IPS DF 4.7 (cell line): ENCODE data around the gene ABCD1.

Experiments used
- DNase-seq: peaks from one replicate; pipeline ENCODE4 v3.0.0-alpha.2; 2013; ENCODE audit warnings: low spot score; ENCODE audit errors: extremely low read depth

The ABCD1 gene

GRCh38 chrX:153791104-153791852, 66.6 kb downstream of the ABCD1 start:
- no peak for DNase-seq

- no peak for DNase-seq
These were observed 67.7 kb downstream of the ABCD1 start for GRCh38 chrX:153792368-153792767.

- no peak for DNase-seq
These were observed 68.6 kb downstream of the ABCD1 start for GRCh38 chrX:153793291-153793690.
